ENCODE measurements around the gene CTIF. TPM values are rescaled to one million over a fixed set of nuclear protein-coding genes. Genes with fewer than 3 reads are reported as not detected.

CTIF gene
- total and polyA plus RNA-seq, 10 donors = 5.2 to 39.2 (median 18.5) TPM

DNA sequence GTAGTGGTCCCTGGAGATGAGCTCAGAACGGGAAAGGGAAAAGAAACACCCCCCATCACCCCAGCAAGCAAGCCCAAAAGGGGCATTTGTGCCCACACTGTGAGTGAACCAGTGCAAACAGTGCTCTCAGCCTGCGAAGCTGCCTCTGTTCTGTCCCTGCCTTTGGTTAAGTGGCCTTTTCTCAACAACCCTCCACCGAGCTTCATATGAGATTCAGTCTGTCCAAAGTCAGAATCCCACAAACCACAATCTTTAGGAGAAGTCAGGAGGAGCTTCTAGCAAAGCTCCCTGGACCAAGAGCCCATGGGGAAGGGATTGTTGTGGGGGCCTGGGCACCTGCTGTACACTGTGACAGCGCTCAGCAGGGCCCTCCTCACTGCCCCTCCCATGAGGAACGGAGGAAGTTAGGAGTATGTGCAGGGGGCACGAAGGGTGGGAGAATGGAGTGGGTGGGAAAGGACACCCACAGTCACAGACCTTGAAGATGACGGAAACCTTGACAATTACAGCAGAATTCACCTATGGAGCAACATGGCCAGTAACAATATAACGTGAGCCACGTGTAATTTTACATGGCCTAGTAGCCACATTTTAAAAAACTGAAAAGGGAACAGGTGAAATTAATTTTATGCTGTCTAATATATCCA, 292.4 kb downstream of the CTIF start:
- no peak overlapping the region for H3K27ac ChIP-seq
- no peaks in the 10 kb centered on the region for H3K27me3 ChIP-seq (replicated peaks in 1 of 7)
- H3K9me3 ChIP-seq = no peaks in the 10 kb centered on the region
- intact Hi-C loops (cut with DNase I; ENCODE audit: low total_unique reads) = no loop called here
- no peak overlapping the region for H3K4me3 ChIP-seq
- H3K4me1 ChIP-seq = peaks cover 26 to 89% (median 39%) of the 10 kb centered on the region in 6 donors
- no peak for TF ChIP-seq POLR2AphosphoS5 (IDR thresholded peaks at IDR 0.05)
- TF ChIP-seq, protein P1, sequence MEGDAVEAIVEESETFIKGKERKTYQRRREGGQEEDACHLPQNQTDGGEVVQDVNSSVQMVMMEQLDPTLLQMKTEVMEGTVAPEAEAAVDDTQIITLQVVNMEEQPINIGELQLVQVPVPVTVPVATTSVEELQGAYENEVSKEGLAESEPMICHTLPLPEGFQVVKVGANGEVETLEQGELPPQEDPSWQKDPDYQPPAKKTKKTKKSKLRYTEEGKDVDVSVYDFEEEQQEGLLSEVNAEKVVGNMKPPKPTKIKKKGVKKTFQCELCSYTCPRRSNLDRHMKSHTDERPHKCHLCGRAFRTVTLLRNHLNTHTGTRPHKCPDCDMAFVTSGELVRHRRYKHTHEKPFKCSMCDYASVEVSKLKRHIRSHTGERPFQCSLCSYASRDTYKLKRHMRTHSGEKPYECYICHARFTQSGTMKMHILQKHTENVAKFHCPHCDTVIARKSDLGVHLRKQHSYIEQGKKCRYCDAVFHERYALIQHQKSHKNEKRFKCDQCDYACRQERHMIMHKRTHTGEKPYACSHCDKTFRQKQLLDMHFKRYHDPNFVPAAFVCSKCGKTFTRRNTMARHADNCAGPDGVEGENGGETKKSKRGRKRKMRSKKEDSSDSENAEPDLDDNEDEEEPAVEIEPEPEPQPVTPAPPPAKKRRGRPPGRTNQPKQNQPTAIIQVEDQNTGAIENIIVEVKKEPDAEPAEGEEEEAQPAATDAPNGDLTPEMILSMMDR (IDR thresholded peaks at IDR 0.05 in 8 of 11, conservative IDR thresholded peaks at IDR 0.05 in 3 of 11) = no peak
- no peak for TF ChIP-seq POLR2A (IDR thresholded peaks at IDR 0.05)
- DNase-seq = peak; percentile 56
- H3K36me3 ChIP-seq = no peaks in the 10 kb centered on the region
- 82 to 91% (median 89%) methylated on average over 9 of the region's 9 CpGs for WGBS, 5 donors

DNA sequence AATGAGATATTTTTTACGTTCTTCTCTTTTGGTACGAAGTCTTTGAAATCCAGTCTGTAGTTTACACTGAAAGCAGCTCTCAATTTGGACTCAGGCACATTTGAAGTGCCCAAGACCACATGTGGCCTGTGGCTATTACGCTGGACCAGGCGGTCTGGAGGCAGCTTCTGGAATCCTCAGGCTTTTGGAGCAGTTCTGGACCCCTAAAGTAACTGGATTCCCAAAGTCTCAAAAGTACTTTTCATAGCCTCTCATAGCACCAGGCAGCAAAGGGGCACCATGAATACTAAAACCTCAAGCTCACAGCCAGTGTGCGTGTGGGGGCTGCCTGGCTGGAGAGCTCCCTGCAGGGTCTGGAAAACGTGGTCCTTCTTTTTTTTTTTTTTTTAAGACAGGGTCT, 293.0 kb downstream of the CTIF start:
- Histone ChIP-seq H3K27me3 (replicated peaks in 1 of 7) (no peaks in the 10 kb centered on the region), H3K27ac (no peak overlapping the region), H3K4me1 (peaks cover 26 to 95% (median 39%) of the 10 kb centered on the region in 6 donors), H3K36me3 (no peaks in the 10 kb centered on the region), H3K4me3 (no peak overlapping the region), H3K9me3 (no peaks in the 10 kb centered on the region)
- intact Hi-C loops (cut with DNase I; ENCODE audit: low total_unique reads) = no loop called here
- 90 to 96% (median 93%) methylated on average over 6 of the region's 6 CpGs for WGBS, 5 donors
- no peak for TF ChIP-seq POLR2A (IDR thresholded peaks at IDR 0.05)
- no peak for TF ChIP-seq POLR2AphosphoS5 (IDR thresholded peaks at IDR 0.05)
- TF ChIP-seq, protein P1 (IDR thresholded peaks at IDR 0.05 in 8 of 11, conservative IDR thresholded peaks at IDR 0.05 in 3 of 11) = no peak
- no peak for DNase-seq

DNA sequence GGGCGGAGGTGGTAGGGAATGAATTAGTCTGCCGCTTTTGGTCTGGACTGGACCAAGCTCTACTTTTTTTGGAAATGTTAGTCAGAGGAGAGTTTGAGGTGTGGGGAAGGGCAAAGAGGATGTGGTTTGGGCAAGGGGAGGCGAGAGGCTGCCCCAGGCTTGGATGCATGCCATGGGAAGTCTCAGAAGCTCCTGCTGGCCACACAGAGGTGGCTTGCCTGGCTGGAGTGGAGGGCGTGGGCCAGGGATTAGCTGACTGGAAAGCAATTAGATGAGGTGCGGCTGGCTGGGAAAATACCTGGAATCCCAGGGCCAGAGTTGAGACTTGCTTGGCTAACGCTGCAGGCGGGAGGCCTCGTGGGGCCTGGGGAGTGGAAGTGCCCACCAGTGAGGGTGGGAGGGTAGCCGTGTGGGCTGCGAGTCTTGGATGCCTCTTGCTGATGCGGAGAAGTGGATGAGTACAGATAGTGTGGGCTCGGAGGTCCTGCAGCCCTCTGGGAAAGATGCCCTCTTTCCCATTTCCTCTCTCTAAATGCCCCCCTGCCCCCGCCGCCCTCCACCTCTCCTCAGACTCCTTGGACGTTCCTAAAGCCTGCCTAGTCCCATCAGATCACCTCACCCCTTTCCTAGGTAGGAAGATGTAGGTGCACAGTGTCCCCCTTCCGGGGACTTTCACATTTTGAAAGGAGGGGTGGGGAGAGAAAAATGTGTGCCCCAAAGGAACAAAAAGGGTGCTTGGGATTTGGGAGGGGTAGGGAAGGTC, 294.3 kb downstream of the CTIF start:
- peak; percentile 77 for DNase-seq
- 53 to 67% (median 57%) methylated on average over 16 of the region's 16 CpGs for WGBS, 5 donors
- H3K4me3 ChIP-seq = peak overlapping the region in 3 of 8 donors; percentile 26 to 59 (median 33)
- peak overlapping the region in 5 of 8 donors; percentile 54 to 89 (median 77) for H3K27ac ChIP-seq
- intact Hi-C loops (cut with DNase I; ENCODE audit: low total_unique reads) = no loop called here
- H3K4me1 ChIP-seq = peaks cover 26 to 98% (median 40%) of the 10 kb centered on the region in 6 donors
- H3K27me3 ChIP-seq (replicated peaks in 1 of 7) = no peaks in the 10 kb centered on the region
- H3K36me3 ChIP-seq = no peaks in the 10 kb centered on the region
- no peaks in the 10 kb centered on the region for H3K9me3 ChIP-seq
- no peak for TF ChIP-seq POLR2AphosphoS5 (IDR thresholded peaks at IDR 0.05)
- TF ChIP-seq, protein P1 (IDR thresholded peaks at IDR 0.05 in 8 of 11, conservative IDR thresholded peaks at IDR 0.05 in 3 of 11) = no peak
- TF ChIP-seq POLR2A (IDR thresholded peaks at IDR 0.05) = no peak
